A549 treated with AZD2906 at 1 μM for 4 hours (cell line): ENCODE data around the gene VRK2. TPM values are rescaled to one million over a fixed set of nuclear protein-coding genes. Genes with fewer than 3 reads are reported as not detected.

ENCODE experiments used
- total RNA-seq: library from RNA; stranded (reverse); fragments of 200-300 nt; extraction: Qiagen RNA extraction; gene quantifications from 5 replicates; pipeline ENCODE4 v1.2.3, GENCODE V29; 2022

The VRK2 gene
- total RNA-seq = 23.8 to 34.6 TPM (median 27.7 TPM) in 5 replicates

GRCh38 chr2:58046585-58047372, at the start of gene VRK2:
VRK2 (plus strand) TSS chr2:58046806; CDS start chr2:58048832, 2,026 bp downstream.

Other genes starting within 250 kb of the VRK2 start
- gene FANCL, start 194.5 kb downstream of the VRK2 start, total RNA-seq = 21.9 to 26.4 TPM (median 24.5 TPM) in 5 replicates